GM12878 (cell line): Measurements from ENCODE around the gene WDR64. TPM values are rescaled to one million over a fixed set of nuclear protein-coding genes. Genes with fewer than 3 reads are reported as not detected.

Source experiments
- ATAC-seq: fragments of 200-7000 bp; cut with Tn5 transposase; 3 replicates; pipeline ENCODE4 v1.9.1; 2020; ENCODE audit warnings: mild to moderate bottlenecking, moderate library complexity
- BruUV-seq: library from RNA; stranded (reverse); fragments of 400-500 nt; replicated peaks from 2 replicates; lab custom pipeline; 2021; lab: Mats Ljungman, UMichigan
- CTCF ChIA-PET: fragments of 300-600 bp; sonication (Branson Sonifier 250); formaldehyde crosslinking; extraction: SDS; loops from one replicate; lab custom pipeline; 2021; ENCODE audit warnings: inconsistent platforms; lab: Yijun Ruan, JAX
- POLR2A ChIA-PET: fragments of 350-600 bp; formaldehyde crosslinking; extraction: SDS; loops from one replicate; lab custom pipeline; 2021; ENCODE audit warnings: inconsistent platforms; lab: Charles Lee
- RAD21 ChIA-PET: fragments of 300-600 bp; sonication (Branson Sonifier 250); formaldehyde crosslinking; loops from one replicate; lab custom pipeline; 2023; ENCODE audit warnings: antibody characterized with exemption; ENCODE audit not compliant: unreplicated experiment; lab: Charles Lee
- SMC1A ChIA-PET: fragments of 300-600 bp; sonication (Branson Sonifier 250); formaldehyde crosslinking; loops from one replicate; lab custom pipeline; 2023; ENCODE audit not compliant: unreplicated experiment, uncharacterized antibody; lab: Charles Lee
- DNase-seq: peaks from one replicate; pipeline ENCODE4 v3.0.0-alpha.2; 2011; ENCODE audit warnings: low read depth, low spot score
- FAIRE-seq: peaks from 3 replicates; lab custom pipeline; 2011; peaks lifted over from hg19 to GRCh38; lab: Jason Lieb, UNC
- H2AFZ ChIP-seq: 2 replicates; pipeline ENCODE4 v1.6.0; 2011; ENCODE audit warnings: low read depth, low read length, control low read depth; ENCODE audit not compliant: control insufficient read depth
- H3K27ac ChIP-seq: 2 replicates; pipeline ENCODE4 v1.5.1; 2011; ENCODE audit warnings: control low read depth; ENCODE audit not compliant: control insufficient read depth, insufficient read depth
- H3K27me3 ChIP-seq, 2 experiments: replicated peaks in 1 of 2; 2 replicates each; pipeline versions ENCODE4 v1.6.0 to v1.6.1; 2011; ENCODE audit warnings: low read length in 1 of 2; ENCODE audit not compliant: control insufficient read depth in 2 of 2, insufficient read depth in 2 of 2
- H3K36me3 ChIP-seq, 2 experiments: 2 replicates each; pipeline ENCODE4 v1.5.1; 2011; ENCODE audit warnings: low read length in 1 of 2; ENCODE audit not compliant: control insufficient read depth in 2 of 2, insufficient read depth in 2 of 2
- H3K4me1 ChIP-seq: 2 replicates; pipeline ENCODE4 v1.6.1; 2011; ENCODE audit warnings: mild to moderate bottlenecking, low read length, moderate library complexity, mixed read lengths; ENCODE audit not compliant: control insufficient read depth, insufficient read depth
- H3K4me2 ChIP-seq: 2 replicates; pipeline ENCODE4 v1.6.0; 2011; ENCODE audit warnings: control low read depth; ENCODE audit not compliant: control insufficient read depth, insufficient read depth
- H3K4me3 ChIP-seq: fragments of 200-600 bp; sonication (generic); 2 replicates; pipeline ENCODE4 v1.5.1; 2016
- H3K79me2 ChIP-seq: 2 replicates; pipeline ENCODE4 v1.6.0; 2011; ENCODE audit warnings: low read length; ENCODE audit not compliant: control insufficient read depth, insufficient read depth
- H3K9ac ChIP-seq: 2 replicates; pipeline ENCODE4 v1.8.0; 2011; ENCODE audit warnings: low read length, control low read depth, mixed read lengths; ENCODE audit not compliant: control insufficient read depth, insufficient read depth
- H3K9me3 ChIP-seq: replicated peaks from 3 replicates; pipeline ENCODE4 v1.5.1; 2011; ENCODE audit warnings: mild to moderate bottlenecking, low read length; ENCODE audit not compliant: control insufficient read depth, insufficient read depth
- H4K20me1 ChIP-seq: 2 replicates; pipeline ENCODE4 v1.6.0; 2011; ENCODE audit not compliant: control insufficient read depth, insufficient read depth
- EED ChIP-seq: sonication (generic); IDR thresholded peaks from 2 replicates; pipeline ENCODE4 v1.6.1; 2016; ENCODE audit warnings: antibody characterized with exemption, low read depth
- EP300 ChIP-seq, 2 experiments: fragments of 150-350 bp in 1 of 2; IDR thresholded peaks; 2 replicates each; pipeline ENCODE4 v1.6.1; 2011 to 2012; ENCODE audit warnings: low read depth in 2 of 2, low read length in 2 of 2, borderline replicate concordance in 1 of 2, improper control_type of control experiment in 1 of 2, inconsistent platforms in 1 of 2; ENCODE audit not compliant: control insufficient read depth in 1 of 2
- ETV6 ChIP-seq, 2 experiments: fragments of 450-650 bp in 1 of 2; IDR thresholded peaks in 1 of 2; conservative IDR thresholded peaks in 1 of 2; 2 replicates each; pipeline ENCODE4 v1.6.1; 2014; ENCODE audit warnings: antibody characterized with exemption in 1 of 2, borderline replicate concordance in 1 of 2, low read depth in 1 of 2, mild to moderate bottlenecking in 1 of 2, moderate library complexity in 1 of 2
- HDAC6 ChIP-seq: fragments of 200-600 bp; sonication (generic); IDR thresholded peaks from one replicate; pipeline ENCODE4 v1.8.0; 2017; ENCODE audit warnings: antibody characterized with exemption; ENCODE audit not compliant: unreplicated experiment
- HSF1 ChIP-seq: fragments of 150-350 bp; IDR thresholded peaks from 2 replicates; pipeline ENCODE4 v1.6.1; 2014; ENCODE audit warnings: mild to moderate bottlenecking, low read depth, low read length
- IKZF1 ChIP-seq: fragments of 450-650 bp; conservative IDR thresholded peaks from 2 replicates; pipeline ENCODE4 v1.6.1; 2017; ENCODE audit warnings: antibody characterized with exemption, mild to moderate bottlenecking
- IRF5 ChIP-seq: fragments of 450-650 bp; IDR thresholded peaks from 2 replicates; pipeline ENCODE4 v1.6.1; 2017; ENCODE audit warnings: borderline replicate concordance
- LARP7 ChIP-seq: fragments of 450-650 bp; IDR thresholded peaks from 2 replicates; pipeline ENCODE4 v1.6.1; 2017; ENCODE audit warnings: mild to moderate bottlenecking
- NKRF ChIP-seq: fragments of 450-650 bp; conservative IDR thresholded peaks from 2 replicates; pipeline ENCODE4 v1.6.1; 2017; ENCODE audit warnings: mild to moderate bottlenecking, moderate library complexity
- NR2C2 ChIP-seq: IDR thresholded peaks from 2 replicates; pipeline ENCODE4 v1.6.1; 2011; ENCODE audit warnings: borderline replicate concordance, low read depth; ENCODE audit not compliant: control insufficient read depth, insufficient read length
- RFX5 ChIP-seq: IDR thresholded peaks from 2 replicates; pipeline ENCODE4 v1.6.1; 2011; ENCODE audit warnings: low read depth, low read length, improper control_type of control experiment
- TCF3 ChIP-seq: IDR thresholded peaks from 2 replicates; pipeline ENCODE4 v1.6.1; 2012; ENCODE audit warnings: low read depth, mild to moderate bottlenecking, low read length, borderline replicate concordance; ENCODE audit not compliant: insufficient read depth
- YBX1 ChIP-seq: fragments of 450-650 bp; IDR thresholded peaks from 2 replicates; pipeline ENCODE4 v1.6.1; 2016; ENCODE audit warnings: antibody characterized with exemption
- WGBS: methylation state at CpG from one replicate; pipeline ENCODE4 v1.1.6; 2016; ENCODE audit warnings: low lambda C conversion rate; ENCODE audit not compliant: insufficient replicate concordance, insufficient coverage; ENCODE audit errors: missing lambda C conversion rate; 5-methylcytosine and 5-hydroxymethylcytosine counted together
- in situ Hi-C: fragments of 300-500 bp; cut with MboI; formaldehyde crosslinking; loops from 9 replicates; pipeline ENCODE4 v1.14.3; 2018; ENCODE audit warnings: mixed read lengths
- intact Hi-C: fragments of 100-400 bp; cut with micrococcal nuclease; formaldehyde crosslinking; loops from one replicate; pipeline ENCODE4 v1.14.2; 2022; ENCODE audit not compliant: unreplicated experiment
- polyA plus RNA-seq, 11 experiments: library from polyadenylated mRNA; depleted of rRNA in 4 of 11; unstranded in 6 of 11; stranded (reverse) in 5 of 11; fragments of >200 nt; fragmentation: Nextera tagmentation in 4 of 11; fragmentation: Illumina TruSeq in 1 of 11; extraction: Ambion mirVana in 4 of 11; extraction: Trizol in 1 of 11; gene quantifications; 1 replicate in 1 of 11; 2 replicates in 10 of 11; pipeline versions ENCODE4 v1.2.1 to v1.2.3, GENCODE V29; 2011 to 2016; ENCODE audit warnings: inconsistent platforms in 2 of 11, missing spikeins in 2 of 11, low read depth in 1 of 11
- total RNA-seq, 4 experiments: library from RNA; depleted of rRNA in 3 of 4; stranded (reverse); fragments of >200 nt in 3 of 4; fragmentation: Illumina TruSeq in 1 of 4; extraction: Trizol in 1 of 4; gene quantifications; 2 replicates each; pipeline versions ENCODE4 v1.2.1 to v1.2.3, GENCODE V29; 2013 to 2021
- TF ChIP-seq, protein P1 (sequence below): IDR thresholded peaks from 2 replicates; pipeline ENCODE4 v1.6.1; 2011; ENCODE audit warnings: borderline replicate concordance, low read depth, mild to moderate bottlenecking, moderate library complexity, low read length; ENCODE audit not compliant: insufficient read depth, poor library complexity, severe bottlenecking
- TF ChIP-seq, protein P2 (sequence below), 3 experiments: IDR thresholded peaks in 2 of 3; conservative IDR thresholded peaks in 1 of 3; 2 replicates each; pipeline ENCODE4 v1.5.1; 2011; ENCODE audit warnings: low read depth in 3 of 3, low read length in 3 of 3, mild to moderate bottlenecking in 3 of 3, control low read depth in 2 of 3, moderate library complexity in 2 of 3, inconsistent platforms in 1 of 3, mixed read lengths in 1 of 3; ENCODE audit not compliant: control insufficient read depth in 2 of 3, insufficient read depth in 1 of 3; ENCODE audit errors: extremely low read depth in 1 of 3

The WDR64 gene
- total and polyA plus RNA-seq, 10 of the 15 experiments (the other 5 are each of a cell fraction or from before 2014, with no cell fraction given) = 0.01 TPM; not detected in 9

DNA sequence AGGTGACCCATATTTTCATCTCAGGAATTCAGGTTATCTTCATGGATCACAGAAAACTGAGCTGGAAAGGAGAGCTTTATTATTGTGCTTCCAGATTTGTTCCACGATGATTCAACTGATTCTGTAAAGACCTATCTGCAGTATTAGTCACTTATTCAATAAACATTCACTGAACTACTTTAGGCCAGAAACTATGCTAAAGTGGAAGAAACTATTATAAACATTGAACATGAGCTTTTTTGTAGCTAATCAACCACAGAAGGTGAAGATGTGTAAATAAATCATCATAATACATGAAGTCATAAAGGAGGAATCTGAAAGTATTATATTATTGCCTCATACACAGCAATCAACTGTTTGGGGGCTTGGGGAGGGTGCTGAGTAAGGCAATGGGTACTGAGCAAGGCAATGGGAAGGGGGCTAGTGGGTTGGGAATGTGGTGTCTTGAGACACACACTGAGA lies 165.3 kb downstream of the WDR64 start:
- Histone ChIP-seq H3K79me2 (no peaks in the 10 kb centered on the region), H3K4me3 (no peak overlapping the region), H2AFZ (no peak overlapping the region), H3K4me1 (no peaks in the 10 kb centered on the region; the same call in 1 of the 2 replicates), H3K9ac (no peak overlapping the region), H3K36me3 (no peaks in the 10 kb centered on the region), H3K27me3 (no peaks in the 10 kb centered on the region; a peak in 1 of 4 replicates), H4K20me1 (no peaks in the 10 kb centered on the region), H3K4me2 (peak overlapping the region; percentile 25; the same call in 1 of the 2 replicates), H3K27ac (no peak overlapping the region), H3K9me3 (no peaks in the 10 kb centered on the region)
- TF ChIP-seq, protein P1, sequence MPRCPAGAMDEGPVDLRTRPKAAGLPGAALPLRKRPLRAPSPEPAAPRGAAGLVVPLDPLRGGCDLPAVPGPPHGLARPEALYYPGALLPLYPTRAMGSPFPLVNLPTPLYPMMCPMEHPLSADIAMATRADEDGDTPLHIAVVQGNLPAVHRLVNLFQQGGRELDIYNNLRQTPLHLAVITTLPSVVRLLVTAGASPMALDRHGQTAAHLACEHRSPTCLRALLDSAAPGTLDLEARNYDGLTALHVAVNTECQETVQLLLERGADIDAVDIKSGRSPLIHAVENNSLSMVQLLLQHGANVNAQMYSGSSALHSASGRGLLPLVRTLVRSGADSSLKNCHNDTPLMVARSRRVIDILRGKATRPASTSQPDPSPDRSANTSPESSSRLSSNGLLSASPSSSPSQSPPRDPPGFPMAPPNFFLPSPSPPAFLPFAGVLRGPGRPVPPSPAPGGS = no peak
- no peak for TF ChIP-seq HSF1
- TF ChIP-seq HDAC6 = no peak
- TF ChIP-seq TCF3 = no peak
- no peak for TF ChIP-seq EP300 (IDR thresholded peaks at IDR 0.05; ENCODE audit: borderline replicate concordance in 1 of 2, control insufficient read depth in 1 of 2, low read depth in 2 of 2, low read length in 2 of 2)
- TF ChIP-seq IKZF1 = no peak
- TF ChIP-seq IRF5 = no peak
- no peak for TF ChIP-seq LARP7
- TF ChIP-seq NKRF = no peak
- no peak for TF ChIP-seq EED
- no peak for TF ChIP-seq YBX1
- TF ChIP-seq, protein P2, sequence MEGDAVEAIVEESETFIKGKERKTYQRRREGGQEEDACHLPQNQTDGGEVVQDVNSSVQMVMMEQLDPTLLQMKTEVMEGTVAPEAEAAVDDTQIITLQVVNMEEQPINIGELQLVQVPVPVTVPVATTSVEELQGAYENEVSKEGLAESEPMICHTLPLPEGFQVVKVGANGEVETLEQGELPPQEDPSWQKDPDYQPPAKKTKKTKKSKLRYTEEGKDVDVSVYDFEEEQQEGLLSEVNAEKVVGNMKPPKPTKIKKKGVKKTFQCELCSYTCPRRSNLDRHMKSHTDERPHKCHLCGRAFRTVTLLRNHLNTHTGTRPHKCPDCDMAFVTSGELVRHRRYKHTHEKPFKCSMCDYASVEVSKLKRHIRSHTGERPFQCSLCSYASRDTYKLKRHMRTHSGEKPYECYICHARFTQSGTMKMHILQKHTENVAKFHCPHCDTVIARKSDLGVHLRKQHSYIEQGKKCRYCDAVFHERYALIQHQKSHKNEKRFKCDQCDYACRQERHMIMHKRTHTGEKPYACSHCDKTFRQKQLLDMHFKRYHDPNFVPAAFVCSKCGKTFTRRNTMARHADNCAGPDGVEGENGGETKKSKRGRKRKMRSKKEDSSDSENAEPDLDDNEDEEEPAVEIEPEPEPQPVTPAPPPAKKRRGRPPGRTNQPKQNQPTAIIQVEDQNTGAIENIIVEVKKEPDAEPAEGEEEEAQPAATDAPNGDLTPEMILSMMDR (IDR thresholded peaks at IDR 0.05 in 2 of 3, conservative IDR thresholded peaks at IDR 0.05 in 1 of 3; ENCODE audit: control insufficient read depth in 2 of 3, extremely low read depth in 1 of 3, insufficient read depth in 1 of 3, low read depth in 3 of 3, low read length in 3 of 3) = no peak
- no peak for TF ChIP-seq NR2C2
- TF ChIP-seq RFX5 = no peak
- no peak for TF ChIP-seq ETV6 (conservative IDR thresholded peaks at IDR 0.05 in 1 of 2, IDR thresholded peaks at IDR 0.05 in 1 of 2; ENCODE audit: borderline replicate concordance in 1 of 2, low read depth in 1 of 2)
- in situ Hi-C loops = no loop called here
- intact Hi-C loops = no loop called here
- WGBS = 0% methylated on average over 1 of the region's 1 CpG
- ChIA-PET SMC1A (interaction anchor here (1.6 kb wide), 1 partner anchor 18 kb away, joined by 3 read pairs; no protein-coding TSS in a partner anchor), CTCF (no interaction called here), POLR2A (no interaction called here), RAD21 (no interaction called here)
- DNase-seq (no peak), FAIRE-seq (no peak), ATAC-seq (no peak)
- BruUV-seq = no TSS peak
